GM19025 (cell line): Measurements from ENCODE around the gene GTPBP3.
A peak's percentile ranks its signal among the peaks of the same experiment; 100 is the strongest.

Source experiments
- ATAC-seq: cut with Tn5 transposase; IDR thresholded peaks from one replicate; pipeline ENCODE4 v1.9.1; 2021; ENCODE audit warnings: mild to moderate bottlenecking, low read depth, moderate library complexity; ENCODE audit not compliant: unreplicated experiment

The GTPBP3 gene

DNA sequence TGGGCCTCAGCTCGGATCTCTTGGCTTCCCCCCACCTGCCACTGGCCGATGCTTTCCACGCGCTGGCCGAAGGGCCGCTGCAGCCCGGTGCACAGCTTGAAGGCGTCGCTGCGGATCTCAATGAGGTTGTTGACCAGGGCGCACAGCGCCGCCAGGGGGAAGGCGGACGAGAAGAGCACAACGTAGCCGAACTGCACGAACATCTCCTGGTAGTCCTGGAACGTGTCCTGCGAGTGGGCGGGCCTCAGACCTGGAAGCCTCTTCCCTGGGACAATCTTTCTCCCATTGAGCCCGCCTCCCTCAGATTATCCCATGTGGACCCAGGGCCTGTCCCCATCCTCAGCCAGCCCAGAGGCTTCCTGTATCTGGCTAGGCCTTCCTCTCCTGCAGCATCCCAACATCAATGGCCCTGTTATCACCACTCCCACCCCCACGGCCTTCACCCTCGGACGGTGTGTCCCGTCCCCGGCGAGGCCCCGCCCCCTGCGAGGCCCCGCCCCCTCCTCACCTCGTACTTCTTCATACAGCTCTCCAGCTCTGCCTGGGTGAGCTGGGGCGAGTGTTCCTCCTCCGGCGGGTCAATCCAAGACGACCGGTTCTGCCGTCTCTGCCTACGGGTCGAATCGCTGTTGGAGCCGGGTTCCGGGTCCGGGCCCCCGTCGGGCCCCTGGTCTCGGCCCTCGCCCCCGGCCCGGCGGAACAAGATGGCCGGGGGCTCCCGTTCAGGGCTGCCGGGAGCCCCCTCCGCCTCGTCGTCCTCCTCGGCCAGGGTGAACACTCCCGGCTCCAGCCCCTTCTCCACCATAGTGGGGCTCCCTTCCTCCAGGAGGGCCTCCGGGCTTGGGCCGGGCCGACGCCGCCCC is 9.5 kb upstream of the GTPBP3 start:
- no peak for ATAC-seq

DNA sequence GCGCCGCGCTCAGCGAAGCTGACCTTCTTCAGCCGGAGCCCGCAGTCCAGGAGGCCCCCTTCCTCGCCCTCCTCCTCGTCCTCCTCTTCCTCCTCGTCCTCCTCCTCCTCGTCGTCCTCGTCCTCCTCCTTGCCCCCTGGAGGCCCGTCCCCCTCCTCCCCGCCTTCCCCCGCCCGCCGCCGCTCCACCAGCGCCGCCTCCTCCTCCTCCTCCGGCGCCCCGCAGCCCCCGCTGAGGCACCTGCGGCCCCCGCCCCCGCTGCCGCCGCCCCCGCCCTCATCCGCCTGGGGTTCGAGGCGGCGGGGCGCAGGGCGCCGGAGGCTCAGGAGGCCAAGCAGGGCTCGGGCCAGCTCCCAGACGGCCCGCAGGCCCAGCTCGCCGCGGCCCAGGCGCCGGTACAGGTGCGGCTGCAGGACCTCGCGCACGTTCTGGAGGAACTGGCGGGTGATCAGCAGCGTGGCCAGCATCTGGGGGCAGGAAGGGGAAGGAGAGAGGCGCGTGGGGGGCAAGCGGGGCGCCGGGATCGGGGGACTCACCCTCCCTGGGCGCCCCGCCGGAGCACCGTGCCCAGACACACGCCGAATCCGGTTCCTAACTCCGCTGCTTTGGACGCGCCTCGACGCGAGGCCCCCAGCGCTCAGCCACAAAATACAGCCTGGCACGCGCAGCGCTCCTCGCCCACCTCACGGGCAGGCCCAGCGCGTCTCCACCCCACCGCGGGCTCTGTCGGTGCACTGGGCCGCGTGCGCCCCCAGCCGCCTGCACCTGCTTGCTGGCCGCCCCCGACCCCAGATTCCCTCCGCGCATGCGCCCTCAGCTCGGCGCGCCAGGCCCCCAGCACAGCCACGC is 8.6 kb upstream of the GTPBP3 start:
- ATAC-seq = no peak

- no peak for ATAC-seq
Measured at GRCh38 chr19:17329366-17330261, 7.7 kb upstream of the GTPBP3 start.

- no peak for ATAC-seq
Measured at GRCh38 chr19:17330262-17331044, 6.9 kb upstream of the GTPBP3 start.

DNA sequence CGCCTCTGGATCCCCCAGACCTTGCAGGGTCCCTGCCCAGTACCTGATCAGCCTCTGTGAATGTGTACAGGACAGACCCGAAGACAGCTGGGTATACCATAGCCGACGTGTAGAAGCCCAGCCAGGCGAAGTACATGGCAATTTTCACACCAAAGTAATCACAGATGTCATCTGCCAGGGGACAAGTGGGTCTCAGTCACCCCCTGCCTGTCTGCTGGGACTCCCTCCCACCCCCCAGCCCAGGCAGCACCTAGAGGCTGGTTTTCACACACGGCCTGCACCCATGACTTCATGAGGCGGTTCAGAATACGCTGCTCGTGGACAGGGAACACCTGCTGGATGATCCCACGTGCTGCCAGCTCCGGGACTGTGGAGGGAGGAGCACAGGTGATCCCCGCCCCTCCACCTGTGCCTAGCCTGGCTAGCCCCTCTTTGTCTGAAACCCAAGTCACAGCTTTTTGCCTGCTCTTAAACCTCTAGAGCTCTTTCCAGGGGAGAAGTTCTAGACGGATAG is 6.3 kb upstream of the GTPBP3 start:
- no peak for ATAC-seq

DNA sequence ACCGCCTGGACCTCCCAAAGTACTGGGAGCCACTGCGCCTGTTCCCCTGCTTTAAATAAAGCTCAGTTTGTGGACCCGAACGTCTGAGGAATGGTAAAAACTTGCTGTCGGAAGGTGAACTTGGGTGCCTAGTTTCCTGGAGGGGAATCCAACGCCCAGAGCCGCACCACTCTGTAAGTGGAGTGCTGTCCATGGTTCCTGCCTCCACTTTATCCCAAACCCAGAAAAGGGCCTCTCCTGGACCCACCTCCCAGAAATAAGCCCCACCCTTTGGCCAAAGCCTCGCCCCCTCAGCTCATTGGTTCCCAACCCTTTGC is 5.0 kb upstream of the GTPBP3 start:
- ATAC-seq = no peak

DNA sequence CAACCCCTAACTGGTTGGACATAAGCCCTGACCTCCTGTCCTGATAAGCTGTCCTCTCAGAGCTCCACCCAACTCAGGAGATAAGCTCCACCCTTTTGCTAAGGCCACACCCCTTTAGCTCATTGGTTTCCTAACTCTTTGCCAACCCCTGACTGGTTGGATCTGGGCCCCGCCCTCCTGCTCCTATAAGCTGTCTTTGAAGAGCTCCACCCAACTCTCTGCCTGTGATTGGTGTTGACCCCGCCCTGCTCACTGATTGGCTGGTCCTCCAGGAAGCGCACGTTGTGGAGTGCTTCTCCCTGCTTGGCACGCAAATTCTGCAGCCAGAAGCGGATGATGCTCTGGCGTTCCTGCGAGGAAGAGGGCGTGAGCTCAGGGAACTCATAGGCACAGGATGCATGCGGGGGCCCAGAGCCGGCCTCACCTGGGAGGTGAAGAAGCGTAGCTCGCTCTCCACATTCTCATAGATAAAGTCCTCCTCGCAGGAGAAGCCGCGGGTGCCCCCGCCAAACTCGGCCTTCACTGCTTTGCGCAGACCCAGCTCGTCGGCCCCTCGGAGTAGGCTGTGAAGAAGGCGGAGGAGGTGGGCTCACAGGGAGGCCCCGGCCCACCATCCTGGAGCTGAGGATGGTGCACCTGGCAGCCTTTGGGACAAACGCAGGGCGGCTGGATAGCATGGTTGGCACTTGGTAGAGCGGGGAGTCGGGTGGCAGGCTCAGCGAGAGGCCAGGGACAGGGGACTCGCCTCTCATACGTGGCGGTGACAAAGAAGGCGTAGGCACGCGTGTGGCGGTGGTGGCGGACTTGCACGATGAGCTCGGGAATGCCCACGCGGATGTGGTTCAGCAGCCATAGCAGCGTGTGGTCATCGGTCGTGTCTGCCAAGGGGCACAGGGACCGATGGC is 4.4 kb upstream of the GTPBP3 start:
- ATAC-seq = no peak

DNA sequence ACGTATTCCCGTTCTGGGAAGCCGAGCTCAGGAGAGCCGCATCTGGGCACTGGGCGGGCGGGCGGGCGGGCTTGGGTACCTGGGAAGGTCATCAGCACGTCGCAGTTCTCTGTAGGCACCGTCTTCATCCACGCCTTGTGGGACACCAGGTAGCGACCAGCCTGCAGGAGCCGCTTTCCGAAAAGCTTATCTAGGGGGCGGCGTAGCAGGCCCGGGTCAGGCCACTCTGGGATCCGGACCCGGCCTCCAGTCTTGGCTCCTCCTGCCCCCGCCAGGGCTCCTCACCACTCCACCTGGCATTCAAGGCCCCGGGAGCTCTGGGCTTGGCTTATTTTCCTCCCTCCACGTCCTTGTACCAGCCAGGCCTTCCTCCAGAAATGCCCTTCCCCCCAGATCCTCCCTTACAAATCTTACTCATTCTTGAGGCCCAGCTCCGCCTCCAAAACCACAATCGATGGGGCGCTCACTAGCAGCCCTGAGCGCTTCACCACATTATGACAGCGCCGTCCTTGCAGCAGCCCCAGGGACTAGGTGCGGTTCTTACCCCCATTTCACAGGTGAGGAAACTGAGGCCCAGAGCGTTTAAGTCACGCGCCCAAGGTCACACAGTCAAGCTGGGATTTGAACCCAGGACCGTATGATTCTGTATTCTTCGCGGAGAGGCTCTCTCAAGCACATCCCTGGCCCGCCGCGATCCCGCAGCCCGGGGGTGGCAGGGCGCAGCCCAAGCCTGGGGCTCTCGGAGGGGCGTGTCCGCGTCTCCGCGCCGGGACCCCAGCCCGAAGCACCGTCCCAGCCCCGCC is 3.5 kb upstream of the GTPBP3 start:
- ATAC-seq = no peak

- peak; percentile 39 for ATAC-seq
Measured at GRCh38 chr19:17334414-17335409, 2.6 kb upstream of the GTPBP3 start, which contains the start of gene ANO8. TSS of gene ANO8 (minus strand) at chr19:17334855. CDS start at chr19:17334670, 185 bp downstream.

- no peak for ATAC-seq
Measured at GRCh38 chr19:17335575-17335974, 1.8 kb upstream of the GTPBP3 start.

DNA sequence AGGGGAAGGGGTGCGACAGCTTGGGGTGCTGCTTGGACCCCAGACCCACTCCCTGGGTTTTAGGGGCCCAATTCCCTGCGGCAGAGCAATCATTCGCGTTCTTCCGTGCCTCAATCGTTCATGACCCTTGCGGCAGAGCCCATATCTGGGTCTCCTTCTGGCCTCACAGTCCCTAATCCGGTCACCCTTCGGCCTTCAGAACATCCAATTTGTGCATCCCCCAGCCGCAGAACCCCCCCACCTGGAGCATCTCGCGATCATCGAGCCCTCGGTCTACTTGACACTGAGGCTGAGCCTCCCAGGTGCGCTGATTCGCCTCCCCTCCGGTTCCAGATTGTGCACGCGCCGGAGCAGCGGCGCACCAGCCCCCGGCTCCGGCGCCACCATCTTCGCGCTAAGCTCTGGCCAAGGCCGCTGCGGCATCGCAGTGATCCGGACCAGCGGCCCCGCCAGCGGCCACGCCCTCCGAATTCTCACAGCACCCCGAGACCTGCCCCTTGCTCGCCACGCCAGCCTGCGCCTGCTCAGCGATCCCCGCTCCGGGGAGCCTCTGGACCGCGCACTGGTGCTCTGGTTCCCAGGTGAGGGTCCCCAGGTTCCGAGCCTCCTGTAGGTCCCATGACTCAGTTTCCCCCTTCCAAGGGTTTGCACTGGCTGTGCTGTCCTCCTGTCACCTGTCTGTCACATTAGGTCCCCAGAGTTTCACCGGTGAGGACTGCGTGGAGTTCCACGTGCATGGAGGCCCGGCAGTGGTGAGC is 501 bp downstream of the GTPBP3 start:
- no peak for ATAC-seq

- ATAC-seq = no peak
Measured at GRCh38 chr19:17338433-17339078, 1.2 kb downstream of the GTPBP3 start.

DNA sequence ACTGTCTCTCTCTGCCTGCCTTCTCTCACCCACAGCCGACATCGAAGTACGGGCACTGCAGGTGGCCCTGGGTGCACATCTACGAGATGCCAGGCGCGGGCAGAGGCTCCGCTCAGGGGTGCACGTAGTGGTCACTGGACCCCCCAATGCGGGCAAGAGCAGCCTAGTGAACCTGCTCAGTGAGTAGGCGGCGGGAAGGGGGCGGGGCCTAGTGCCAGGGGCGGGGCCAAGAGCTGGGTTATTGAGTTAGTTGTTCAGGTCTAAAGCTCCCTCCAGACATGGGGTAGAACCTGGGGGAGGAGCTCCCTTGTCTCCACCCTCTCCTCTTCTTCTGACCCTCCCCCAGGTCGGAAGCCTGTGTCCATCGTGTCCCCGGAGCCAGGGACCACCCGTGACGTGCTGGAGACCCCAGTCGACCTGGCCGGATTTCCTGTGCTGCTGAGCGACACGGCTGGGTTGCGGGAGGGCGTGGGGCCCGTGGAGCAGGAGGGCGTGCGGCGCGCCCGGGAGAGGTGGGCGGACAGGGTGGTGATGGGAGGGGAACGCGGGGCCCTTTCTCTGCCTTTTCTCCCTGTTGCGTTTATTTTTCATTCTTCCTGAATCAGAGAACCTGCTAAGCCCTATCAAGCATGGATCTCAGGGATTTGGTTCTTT is 1.9 kb downstream of the GTPBP3 start:
- ATAC-seq = no peak

DNA sequence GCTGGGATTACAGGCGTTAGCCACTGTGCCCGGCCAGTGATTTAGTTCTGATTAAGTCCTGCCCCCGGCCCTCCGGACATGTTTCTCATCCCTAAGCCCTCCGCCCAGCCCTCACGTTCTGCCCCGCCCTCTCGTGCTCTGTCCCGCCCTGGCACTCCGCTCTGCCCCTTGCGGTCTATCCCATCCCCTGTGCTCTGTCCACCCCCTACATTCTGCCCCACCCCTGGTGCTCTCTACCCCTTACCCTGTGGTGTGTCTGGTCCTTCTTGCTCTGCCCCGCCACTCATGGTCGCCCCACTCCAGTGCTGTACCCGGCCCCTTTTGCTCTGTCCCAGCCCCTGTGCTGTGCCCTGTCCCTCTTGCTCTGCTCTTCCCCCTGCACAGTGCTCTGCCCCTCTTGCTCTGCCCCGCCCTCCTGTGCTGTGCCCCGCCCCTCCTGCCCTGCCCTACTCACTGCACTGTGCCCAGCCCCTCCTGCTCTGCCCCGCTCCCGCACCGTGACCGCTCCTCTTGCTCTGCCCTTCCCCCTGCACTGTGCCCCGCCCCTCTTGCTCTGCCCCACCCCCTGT is 3.0 kb downstream of the GTPBP3 start:
- no peak for ATAC-seq
